WI38 (cell line): ENCODE results near the gene NEAT1.

Experiments used
- H3K4me3 ChIP-seq: 2 replicates; pipeline ENCODE4 v1.5.1; 2011; ENCODE audit warnings: low read depth, mild to moderate bottlenecking, control low read depth, low read length
- CTCF ChIP-seq: IDR thresholded peaks from 2 replicates; pipeline ENCODE4 v1.5.1; 2012; ENCODE audit warnings: low read depth, mild to moderate bottlenecking, control low read depth, low read length

Gene NEAT1

GRCh38 chr11:65425971-65426838, 3.6 kb downstream of the NEAT1 start:
- TF ChIP-seq CTCF = no peak
- H3K4me3 ChIP-seq = peak overlapping the region; percentile 91

- peak overlapping the region; percentile 91 for H3K4me3 ChIP-seq
- TF ChIP-seq CTCF = no peak
Measured at GRCh38 chr11:65426839-65427690, 4.5 kb downstream of the NEAT1 start.

GRCh38 chr11:65427691-65428577, 5.3 kb downstream of the NEAT1 start:
- no peak for TF ChIP-seq CTCF
- peak overlapping the region; percentile 91 for H3K4me3 ChIP-seq

- H3K4me3 ChIP-seq = peak overlapping the region; percentile 91
- TF ChIP-seq CTCF = no peak
Measured at GRCh38 chr11:65428578-65429067, 6.0 kb downstream of the NEAT1 start.

- TF ChIP-seq CTCF = no peak
- H3K4me3 ChIP-seq = peak overlapping the region; percentile 91
Measured at GRCh38 chr11:65429068-65429681, 6.6 kb downstream of the NEAT1 start.

- no peak for TF ChIP-seq CTCF
- peak overlapping the region; percentile 44 for H3K4me3 ChIP-seq
Measured at GRCh38 chr11:65429724-65430405, 7.3 kb downstream of the NEAT1 start.
